ENCODE data around the gene CPM.

Gene CPM

DNA sequence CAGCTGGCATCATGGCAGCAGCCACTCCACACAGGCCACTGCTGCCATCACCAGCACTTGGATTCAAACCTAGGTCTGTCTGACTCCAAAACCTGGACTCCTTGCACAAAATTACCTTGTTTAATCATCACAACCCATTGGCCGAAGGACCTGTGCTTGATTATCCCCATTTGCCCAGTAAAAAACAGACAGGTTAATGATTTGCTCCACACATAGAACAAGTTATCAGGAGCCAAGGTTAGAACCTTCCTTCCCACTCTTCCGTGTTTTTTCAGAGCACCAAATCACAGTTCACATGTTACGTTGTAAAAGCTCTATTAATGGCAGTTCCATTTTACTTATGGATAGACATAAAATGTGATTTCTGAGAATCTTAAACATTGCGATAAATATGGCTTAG, 23.5 kb upstream of the CPM start:
- no peak for DNase-seq (ENCODE audit: low read depth)

DNA sequence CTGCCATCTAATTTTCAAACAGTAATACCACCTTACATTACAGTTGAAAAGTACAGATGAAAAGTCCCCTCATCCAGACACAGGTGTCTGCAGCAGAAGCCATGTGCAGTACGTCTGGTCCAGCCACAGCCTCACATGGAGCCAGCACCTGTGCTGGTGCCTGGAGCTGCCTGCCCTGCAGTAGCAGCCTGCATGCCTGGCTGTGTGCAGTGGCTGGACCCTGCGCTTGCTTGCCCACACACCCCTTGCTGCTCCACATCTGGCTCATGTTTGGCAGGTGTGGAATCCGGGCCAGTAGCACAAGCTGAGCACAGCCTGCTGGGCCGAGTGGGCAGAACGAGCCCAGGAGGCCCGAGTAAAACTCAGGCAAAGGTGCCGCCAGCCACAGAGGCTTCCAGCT, 21.8 kb upstream of the CPM start:
- DNase-seq (ENCODE audit: low read depth): no peak

DNA sequence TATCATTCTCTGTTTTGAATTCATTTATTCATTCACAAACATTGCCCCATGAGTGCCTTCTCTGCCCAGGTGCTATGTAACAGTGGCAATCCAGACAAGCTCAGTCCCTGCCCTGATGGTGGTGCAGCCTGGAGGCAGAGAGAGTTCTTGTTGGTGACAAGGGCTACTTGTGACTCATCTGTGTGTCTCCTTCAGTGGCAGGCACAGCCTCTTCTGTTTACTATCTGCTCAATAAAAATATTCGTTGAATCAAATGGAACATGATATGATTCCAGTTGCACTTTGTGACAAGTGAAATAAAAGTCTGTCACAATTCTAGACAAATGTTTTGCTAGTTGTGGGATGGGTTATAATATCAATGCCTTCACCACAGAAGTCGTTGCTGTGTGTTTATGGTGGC, 20.6 kb upstream of the CPM start:
- no peak for DNase-seq (ENCODE audit: low read depth)

DNA sequence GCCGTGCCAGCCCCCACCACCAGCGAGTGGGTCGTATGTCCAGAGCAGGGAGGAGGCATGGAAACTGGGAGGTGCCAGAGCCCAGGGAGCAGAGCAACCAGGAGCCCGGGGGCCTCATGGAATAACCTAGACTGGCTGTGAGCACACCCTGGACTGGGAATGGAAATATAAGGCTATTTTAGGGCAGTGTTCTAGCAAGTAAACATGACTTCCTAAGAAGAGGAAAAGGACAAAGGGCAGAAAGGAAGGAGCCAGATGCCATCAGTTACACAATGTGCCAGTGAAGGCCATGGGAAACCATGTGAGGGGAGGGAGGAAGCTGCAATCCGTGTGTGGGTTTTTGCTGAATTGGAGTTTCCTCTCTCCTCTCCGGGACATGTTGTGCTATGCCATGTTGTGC, 18.7 kb upstream of the CPM start:
- no peak for DNase-seq (ENCODE audit: low read depth)

DNA sequence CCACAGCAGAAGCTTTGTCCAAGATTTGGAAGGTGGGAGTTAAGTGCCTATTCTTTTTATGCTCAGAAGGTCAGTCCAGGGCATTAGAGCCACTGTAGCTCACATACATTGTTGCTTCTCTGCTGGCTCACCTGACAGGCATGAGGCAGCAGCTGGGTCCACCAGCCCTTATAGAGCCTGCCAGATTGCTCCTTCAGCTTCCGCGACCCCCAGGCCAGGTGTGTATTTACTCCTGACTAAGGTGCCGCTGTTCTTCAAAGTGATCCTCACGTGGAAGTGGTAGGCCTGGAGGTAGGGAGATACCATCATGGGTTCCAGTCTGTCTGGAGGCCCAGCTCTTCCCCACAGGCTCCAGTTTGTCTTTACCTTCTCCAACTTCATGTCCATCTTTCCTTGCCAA, 17.5 kb upstream of the CPM start:
- DNase-seq (ENCODE audit: low read depth): no peak

- no peak for DNase-seq (ENCODE audit: low read depth)
Measured at GRCh38 chr12:68945255-68945654, 12.3 kb upstream of the CPM start.

GRCh38 chr12:68944296-68945076, 11.5 kb upstream of the CPM start:
- no peak for DNase-seq (ENCODE audit: low read depth)

GRCh38 chr12:68943848-68944247, 10.9 kb upstream of the CPM start:
- no peak for DNase-seq (ENCODE audit: low read depth)

DNA sequence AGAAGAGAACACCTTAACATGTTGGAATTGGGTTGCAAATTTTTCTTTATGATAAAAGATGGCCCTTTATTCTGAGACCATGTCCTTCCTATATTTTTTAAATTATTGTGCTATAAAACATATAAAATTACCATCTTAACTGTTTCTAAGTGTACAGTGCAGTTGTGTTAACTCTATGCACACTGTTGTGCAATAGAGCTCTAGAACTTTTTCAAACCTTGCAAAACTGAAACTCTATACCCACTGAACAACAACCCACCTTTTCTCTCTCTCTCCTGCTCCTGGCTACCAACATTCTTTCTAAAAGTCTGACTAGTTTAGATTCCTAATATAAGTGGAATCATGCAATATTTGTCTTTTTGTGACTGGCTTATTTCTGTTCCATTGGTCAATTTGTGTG, 7.8 kb upstream of the CPM start:
- DNase-seq (ENCODE audit: low read depth): no peak

DNA sequence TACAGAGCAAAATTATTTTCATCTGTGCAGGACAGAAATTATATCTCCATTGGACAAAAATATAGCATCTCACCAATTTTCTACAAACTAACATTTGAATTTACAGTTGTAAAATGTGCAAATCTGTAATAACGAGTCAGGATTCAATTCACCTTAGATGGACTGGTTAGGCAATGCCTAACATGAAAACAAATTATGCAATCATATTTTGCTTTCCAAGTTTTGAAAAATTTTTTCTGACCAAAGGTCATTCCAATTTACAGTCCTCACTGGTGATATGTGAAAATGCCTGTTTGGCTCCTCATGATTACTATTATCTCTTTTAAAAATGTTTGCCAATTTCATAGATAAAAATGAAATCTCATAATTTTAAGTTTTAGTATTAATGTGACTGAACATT, 6.5 kb upstream of the CPM start:
- DNase-seq (ENCODE audit: low read depth): no peak

GRCh38 chr12:68934392-68934791, 1.4 kb upstream of the CPM start:
- no peak for DNase-seq (ENCODE audit: low read depth)

- no peak for DNase-seq (ENCODE audit: low read depth)
Measured at GRCh38 chr12:68932128-68932960, 627 bp downstream of the CPM start.

- no peak for DNase-seq (ENCODE audit: low read depth)
Measured at GRCh38 chr12:68930178-68930577, 2.8 kb downstream of the CPM start.

GRCh38 chr12:68924546-68924945, 8.4 kb downstream of the CPM start:
- DNase-seq (ENCODE audit: low read depth): no peak

GRCh38 chr12:68919581-68920239, 13.3 kb downstream of the CPM start:
- DNase-seq (ENCODE audit: low read depth): no peak

GRCh38 chr12:68918960-68919359, 14.0 kb downstream of the CPM start:
- no peak for DNase-seq (ENCODE audit: low read depth)

GRCh38 chr12:68915055-68915454, 17.9 kb downstream of the CPM start:
- DNase-seq (ENCODE audit: low read depth): no peak

GRCh38 chr12:68913682-68914081, 19.3 kb downstream of the CPM start:
- DNase-seq (ENCODE audit: low read depth): no peak

DNA sequence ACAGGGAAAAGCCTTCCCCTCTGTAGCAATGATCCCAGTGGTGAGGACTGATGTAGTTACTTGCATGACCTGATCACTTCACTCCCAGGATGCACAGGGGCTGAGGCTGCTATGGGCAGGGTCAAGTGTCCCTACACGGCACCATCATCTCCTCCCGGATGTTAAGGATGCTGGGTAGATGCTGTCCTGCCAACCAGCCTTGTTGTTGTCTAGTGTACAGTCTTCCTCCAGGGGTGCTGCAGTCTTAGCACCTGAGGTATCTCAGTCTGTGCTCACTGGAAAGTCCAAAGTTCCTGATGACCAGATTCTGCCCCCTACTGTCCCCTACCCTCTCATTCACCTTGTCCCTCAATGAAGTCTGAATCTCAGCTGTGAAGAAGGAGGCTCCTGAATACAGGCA, 20.1 kb downstream of the CPM start:
- DNase-seq (ENCODE audit: low read depth): no peak

DNA sequence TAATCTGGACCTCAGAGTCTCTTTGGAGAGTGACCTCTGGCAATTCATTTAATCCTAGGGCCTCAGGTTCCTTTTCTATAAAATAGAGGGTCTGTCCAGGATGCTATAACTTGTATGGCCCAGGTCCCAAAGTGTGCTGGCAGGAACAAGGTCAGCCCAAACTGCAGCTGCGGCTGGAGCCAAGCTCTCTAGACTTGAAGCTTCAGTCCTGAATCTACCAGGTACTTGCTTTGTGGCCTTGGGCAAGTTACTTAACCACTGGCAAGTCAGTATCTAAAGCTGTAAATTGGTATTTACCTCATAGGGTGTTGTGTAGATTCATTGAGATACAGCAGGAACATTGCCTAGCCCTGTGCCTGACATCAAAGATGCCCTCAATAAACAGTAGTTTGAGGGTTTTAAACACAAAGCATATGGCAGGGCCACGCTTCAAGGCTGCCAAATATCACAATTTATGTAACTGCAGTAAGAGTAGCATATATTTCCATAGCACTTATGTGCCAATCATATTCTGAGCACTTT, 21.7 kb downstream of the CPM start:
- DNase-seq (ENCODE audit: low read depth): no peak

DNA sequence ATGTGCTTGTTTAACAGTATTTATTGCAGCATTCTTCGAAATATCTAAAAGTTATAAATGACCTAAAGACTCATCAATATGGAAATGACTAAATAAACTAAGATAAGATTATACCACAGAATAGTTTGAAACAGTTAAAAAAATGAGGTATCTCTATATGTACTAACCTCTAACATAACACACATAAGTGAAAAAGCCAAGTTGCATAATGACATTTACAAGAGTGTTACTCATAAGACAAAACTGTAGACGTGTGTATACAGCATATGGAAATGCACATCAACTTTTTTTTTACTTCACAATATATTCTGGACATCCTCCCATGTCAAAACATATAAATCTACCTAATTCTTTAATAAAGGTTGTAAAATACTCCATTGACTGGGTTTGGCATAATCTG, 22.8 kb downstream of the CPM start:
- no peak for DNase-seq (ENCODE audit: low read depth)

- no peak for DNase-seq (ENCODE audit: low read depth)
Measured at GRCh38 chr12:68908076-68908475, 24.9 kb downstream of the CPM start.

- no peak for DNase-seq (ENCODE audit: low read depth)
Measured at GRCh38 chr12:68905733-68906132, 27.2 kb downstream of the CPM start.
